Right lobe of liver (tissue), 6 donors: ENCODE results near the gene MTHFR. TPM values are rescaled to one million over a fixed set of nuclear protein-coding genes. Genes with fewer than 3 reads are reported as not detected.

Source experiments
- ATAC-seq, 4 donors: fragments of 200-7000 bp; cut with Tn5 transposase; one replicate each; pipeline ENCODE4 v1.9.1; 2020; ENCODE audit warnings: mild to moderate bottlenecking in 4 of 4, moderate library complexity in 4 of 4
- DNase-seq, 3 donors: peaks; one replicate each; pipeline ENCODE4 v3.0.0-alpha.2; 2020
- H3K27ac ChIP-seq, 3 donors: fragments of 200-600 bp; one replicate each; pipeline ENCODE4 v1.8.0; 2022
- H3K27me3 ChIP-seq, 2 donors: fragments of 200-600 bp; one replicate each; pipeline ENCODE4 v1.8.0; 2022
- H3K36me3 ChIP-seq, 4 donors: fragments of 200-600 bp; sonication (generic) in 1 of 4; one replicate each; pipeline versions ENCODE4 v1.5.1 to v1.8.0; 2017 to 2022; ENCODE audit warnings: control low read depth in 1 of 4
- H3K4me1 ChIP-seq, 4 donors: fragments of 200-600 bp; sonication (generic) in 1 of 4; one replicate each; pipeline versions ENCODE4 v1.5.1 to v1.8.0; 2017 to 2022; ENCODE audit warnings: control low read depth in 1 of 4
- H3K4me3 ChIP-seq, 3 donors: fragments of 200-600 bp; one replicate each; pipeline ENCODE4 v1.8.0; 2022
- H3K9me3 ChIP-seq, 4 donors: fragments of 200-600 bp; sonication (generic) in 1 of 4; one replicate each; pipeline versions ENCODE4 v1.5.1 to v1.8.0; 2017 to 2022; ENCODE audit warnings: control low read depth in 1 of 4
- CTCF ChIP-seq, 4 donors: fragments of 200-600 bp in 3 of 4; fragments of 450-650 bp in 1 of 4; IDR thresholded peaks; one replicate each; pipeline versions ENCODE4 v1.5.1 to v1.8.0; 2016 to 2022; ENCODE audit warnings: antibody characterized with exemption in 4 of 4, mild to moderate bottlenecking in 2 of 4
- POLR2A ChIP-seq: fragments of 450-650 bp; IDR thresholded peaks from one replicate; pipeline ENCODE4 v1.6.1; 2017; ENCODE audit warnings: antibody characterized with exemption, mild to moderate bottlenecking
- WGBS: methylation state at CpG from one replicate; pipeline ENCODE4 v1.1.6; 2018; ENCODE audit warnings: low coverage, low lambda C conversion rate; ENCODE audit not compliant: insufficient coverage; ENCODE audit errors: missing lambda C conversion rate; 5-methylcytosine and 5-hydroxymethylcytosine counted together
- intact Hi-C, 2 donors: fragments of 100-400 bp; cut with DNase I; formaldehyde crosslinking; loops; one replicate each; pipeline versions ENCODE4 v1.11.2 to v1.14.1; 2022
- total RNA-seq, 6 experiments: library from RNA; depleted of rRNA in 2 of 6; stranded (reverse); fragments of >200 nt in 2 of 6; fragmentation: NEBNext Ultra II Directional in 3 of 6; extraction: Animal tissue kit (Norgen Biotek cat#: 25700) in 3 of 6; gene quantifications; one replicate each; pipeline versions ENCODE4 v1.1.0 to v1.2.4, GENCODE V29; 2016 to 2023
- donor health status: DM: no; HTN: yes; CAD: no.
- donor health status: DM: no; HTN: no; CAD: no.
- donor health status: DM: no; HTN: no; CAD: no.
- donor health status: DM: no; HTN: yes; CAD: no.
- donor health status: DM: no; HTN: yes; CAD: no.

Gene MTHFR
- total RNA-seq, 6 experiments from 2014 or later = 10.6 to 20.1 (median 15.6) TPM

GRCh38 chr1:11835441-11836225 is 29.9 kb upstream of the MTHFR start:
- ATAC-seq (no peak), DNase-seq (no peak)
- Histone ChIP-seq H3K4me3 (no peak overlapping the region), H3K9me3 (no peaks in the 10 kb centered on the region), H3K36me3 (peaks cover 2 to 80% (median 24%) of the 10 kb centered on the region in 4 donors), H3K4me1 (peaks cover 0 to 20% (median 11%) of the 10 kb centered on the region in 4 donors), H3K27me3 (no peaks in the 10 kb centered on the region), H3K27ac (no peak overlapping the region)
- intact Hi-C loops = loop anchor here (2.0 to 10.0 kb wide), 3 partner anchors 57 to 132 kb away; no protein-coding TSS in a partner anchor
- no peak for TF ChIP-seq POLR2A
- no peak for TF ChIP-seq CTCF (IDR thresholded peaks at IDR 0.05)
- WGBS = 85% methylated on average over 9 of the region's 28 CpGs

GRCh38 chr1:11833900-11834299 is 28.1 kb upstream of the MTHFR start:
- no peaks in the 10 kb centered on the region for H3K27me3 ChIP-seq
- DNase-seq (no peak), ATAC-seq (no peak)
- WGBS = 86% methylated on average over 6 of the region's 13 CpGs
- intact Hi-C loops = loop anchor here in 1 of 2 donors (10.0 kb wide), 1 partner anchor 131 kb away; no protein-coding TSS in a partner anchor
- H3K4me1 ChIP-seq = peaks cover 0 to 3% (median 2%) of the 10 kb centered on the region in 4 donors
- no peak overlapping the region for H3K27ac ChIP-seq
- H3K9me3 ChIP-seq = no peaks in the 10 kb centered on the region
- no peak overlapping the region for H3K4me3 ChIP-seq
- peaks cover 2 to 81% (median 24%) of the 10 kb centered on the region in 4 donors for H3K36me3 ChIP-seq
- TF ChIP-seq CTCF (IDR thresholded peaks at IDR 0.05) (no peak), POLR2A (no peak)

DNA sequence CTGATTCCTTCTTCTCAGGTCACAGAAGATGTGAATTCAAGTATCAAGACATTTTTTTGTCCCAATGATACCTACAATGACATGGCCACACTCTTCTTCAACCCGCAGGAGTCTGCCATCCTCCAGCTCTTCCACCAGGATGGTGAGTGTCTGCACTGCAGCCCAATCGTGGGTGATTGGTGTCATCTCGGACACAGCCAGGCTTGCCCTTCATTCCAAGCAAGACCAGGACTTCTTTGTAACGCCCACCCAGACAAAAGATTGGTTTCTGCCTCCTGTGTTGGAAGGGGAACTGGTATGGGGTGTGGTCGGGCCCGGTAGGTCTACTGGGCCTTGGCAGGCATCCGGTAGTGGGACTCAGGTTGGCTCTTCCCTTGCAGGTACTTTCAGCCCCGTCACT is 27.7 kb upstream of the MTHFR start:
- DNase-seq (no peak), ATAC-seq (no peak)
- Histone ChIP-seq H3K4me1 (no peaks in the 10 kb centered on the region), H3K9me3 (no peaks in the 10 kb centered on the region), H3K27ac (no peak overlapping the region), H3K36me3 (peaks cover 2 to 82% (median 24%) of the 10 kb centered on the region in 4 donors), H3K4me3 (no peak overlapping the region), H3K27me3 (no peaks in the 10 kb centered on the region)
- TF ChIP-seq POLR2A = no peak
- no peak for TF ChIP-seq CTCF (IDR thresholded peaks at IDR 0.05)
- WGBS = 66% methylated on average over 4 of the region's 8 CpGs
- intact Hi-C loops = loop anchor here in 1 of 2 donors (10.0 kb wide), 1 partner anchor 131 kb away; no protein-coding TSS in a partner anchor

GRCh38 chr1:11831945-11832725 is 26.4 kb upstream of the MTHFR start:
- H3K9me3 ChIP-seq = no peaks in the 10 kb centered on the region
- intact Hi-C loops = loop anchor here in 1 of 2 donors (10.0 kb wide), 1 partner anchor 133 kb away; no protein-coding TSS in a partner anchor
- H3K4me1 ChIP-seq = no peaks in the 10 kb centered on the region
- DNase-seq (no peak), ATAC-seq (no peak)
- H3K27me3 ChIP-seq = no peaks in the 10 kb centered on the region
- H3K36me3 ChIP-seq = peaks cover 2 to 83% (median 28%) of the 10 kb centered on the region in 4 donors
- TF ChIP-seq POLR2A = no peak
- no peak for TF ChIP-seq CTCF (IDR thresholded peaks at IDR 0.05)
- 71% methylated on average over 4 of the region's 9 CpGs for WGBS
- no peak overlapping the region for H3K4me3 ChIP-seq
- H3K27ac ChIP-seq = no peak overlapping the region
